ENCODE results near the gene ZNF334.

- TF ChIP-seq CTCF (conservative IDR thresholded peaks at IDR 0.05; ENCODE audit: low read length) (no peak), EZH2phosphoT487 (IDR thresholded peaks at IDR 0.05; ENCODE audit: borderline replicate concordance, low read depth, low read length) (no peak)
Observed at GRCh38 chr20:46552460-46553420, 39.4 kb upstream of the ZNF334 start.

Measured in OCI-LY7 (cell line).